HepG2 (cell line): Measurements from ENCODE around the gene REPIN1. TPM values are rescaled to one million over a fixed set of nuclear protein-coding genes. Genes with fewer than 3 reads are reported as not detected.

Experiments
- BCL3 ChIP-seq: sonication (generic); formaldehyde crosslinking; IDR thresholded peaks from 2 replicates; pipeline ENCODE4 v1.5.1; 2020; ENCODE audit warnings: mild to moderate bottlenecking, missing genetic modification reagents, moderate library complexity
- CHD2 ChIP-seq: IDR thresholded peaks from 2 replicates; pipeline ENCODE4 v1.6.1; 2011; ENCODE audit warnings: low read depth, low read length, improper control_type of control experiment
- FOXA3 ChIP-seq: IDR thresholded peaks from 2 replicates; pipeline ENCODE4 v1.6.1; 2016; ENCODE audit warnings: missing genetic modification reagents, missing compliant biosample characterization
- GATA4 ChIP-seq: sonication (generic); IDR thresholded peaks from 2 replicates; pipeline ENCODE4 v1.6.1; 2016; ENCODE audit warnings: antibody characterized with exemption, low read depth, borderline replicate concordance
- HDAC1 ChIP-seq: sonication (generic); formaldehyde crosslinking; IDR thresholded peaks from 2 replicates; pipeline ENCODE4 v1.5.1; 2020; ENCODE audit warnings: mild to moderate bottlenecking, missing genetic modification reagents
- JARID2 ChIP-seq: sonication (generic); formaldehyde crosslinking; IDR thresholded peaks from 2 replicates; pipeline ENCODE4 v1.8.1; 2023; ENCODE audit warnings: missing genetic modification reagents, inconsistent platforms; ENCODE audit not compliant: insufficient replicate concordance
- NR0B2 ChIP-seq: sonication (generic); formaldehyde crosslinking; IDR thresholded peaks from 2 replicates; pipeline ENCODE4 v1.4.0; 2020; ENCODE audit warnings: mild to moderate bottlenecking, missing genetic modification reagents
- NR2C2 ChIP-seq: sonication (generic); formaldehyde crosslinking; IDR thresholded peaks from 2 replicates; pipeline ENCODE4 v1.4.0; 2020; ENCODE audit warnings: missing genetic modification reagents, mild to moderate bottlenecking, moderate library complexity, borderline replicate concordance
- PITX1 ChIP-seq: sonication (generic); formaldehyde crosslinking; IDR thresholded peaks from 2 replicates; pipeline ENCODE4 v1.5.1; 2020; ENCODE audit warnings: mild to moderate bottlenecking, missing genetic modification reagents
- SETDB1 ChIP-seq: sonication (generic); formaldehyde crosslinking; IDR thresholded peaks from 2 replicates; pipeline ENCODE4 v1.5.1; 2020; ENCODE audit warnings: missing genetic modification reagents, mild to moderate bottlenecking, borderline replicate concordance
- TCF7 ChIP-seq: sonication (generic); IDR thresholded peaks from 2 replicates; pipeline ENCODE4 v1.6.1; 2016; ENCODE audit warnings: antibody characterized with exemption, low read depth
- ZBTB21 ChIP-seq: sonication (generic); formaldehyde crosslinking; IDR thresholded peaks from 2 replicates; pipeline ENCODE4 v1.4.0; 2020; ENCODE audit warnings: missing genetic modification reagents
- ZBTB38 ChIP-seq: sonication (generic); formaldehyde crosslinking; IDR thresholded peaks from 2 replicates; pipeline ENCODE4 v1.5.1; 2020; ENCODE audit warnings: mild to moderate bottlenecking, missing genetic modification reagents
- ZNF138 ChIP-seq: sonication (generic); formaldehyde crosslinking; IDR thresholded peaks from 2 replicates; pipeline ENCODE4 v1.5.0; 2020; ENCODE audit warnings: mild to moderate bottlenecking, low read depth, missing genetic modification reagents
- ZNF224 ChIP-seq: sonication (generic); formaldehyde crosslinking; IDR thresholded peaks from 2 replicates; pipeline ENCODE4 v1.5.0; 2020; ENCODE audit warnings: mild to moderate bottlenecking, missing genetic modification reagents
- ZNF276 ChIP-seq: sonication (generic); formaldehyde crosslinking; IDR thresholded peaks from 2 replicates; pipeline ENCODE4 v1.4.0; 2020; ENCODE audit warnings: mild to moderate bottlenecking, low read depth, missing genetic modification reagents
- ZNF430 ChIP-seq: sonication (generic); formaldehyde crosslinking; IDR thresholded peaks from 2 replicates; pipeline ENCODE4 v1.9.0; 2021; ENCODE audit warnings: mild to moderate bottlenecking, missing genetic modification reagents
- ZNF512B ChIP-seq: sonication (generic); formaldehyde crosslinking; IDR thresholded peaks from 2 replicates; pipeline ENCODE4 v1.5.1; 2020; ENCODE audit warnings: missing genetic modification reagents, mild to moderate bottlenecking, borderline replicate concordance
- ZNF567 ChIP-seq: sonication (generic); formaldehyde crosslinking; IDR thresholded peaks from 2 replicates; pipeline ENCODE4 v1.8.1; 2023; ENCODE audit warnings: mild to moderate bottlenecking, missing genetic modification reagents, borderline replicate concordance
- ZNF816 ChIP-seq: sonication (generic); formaldehyde crosslinking; IDR thresholded peaks from 2 replicates; pipeline ENCODE4 v1.8.0; 2022; ENCODE audit warnings: missing genetic modification reagents, mild to moderate bottlenecking, borderline replicate concordance
- polyA plus RNA-seq, 8 experiments: library from polyadenylated mRNA; depleted of rRNA in 3 of 8; stranded (reverse) in 7 of 8; unstranded in 1 of 8; fragments of >200 nt; fragmentation: Illumina TruSeq in 4 of 8; extraction: Trizol in 4 of 8; gene quantifications; 2 replicates each; pipeline versions ENCODE4 v1.2.1 to v1.2.3, GENCODE V29; 2011 to 2016; ENCODE audit warnings: low read depth in 4 of 8, missing spikeins in 1 of 8, mixed read lengths in 1 of 8; ENCODE audit not compliant: insufficient read depth in 1 of 8
- total RNA-seq, 5 experiments: library from RNA; depleted of rRNA; stranded (reverse); fragments of >200 nt; fragmentation: Illumina TruSeq; extraction: Trizol; gene quantifications; 2 replicates each; pipeline ENCODE4 v1.2.3, GENCODE V29; 2016; ENCODE audit warnings: low read depth in 1 of 5
- TF ChIP-seq, protein P1 (sequence below): sonication (generic); formaldehyde crosslinking; IDR thresholded peaks from 2 replicates; pipeline ENCODE4 v1.4.0; 2020; ENCODE audit warnings: missing genetic modification reagents

Gene REPIN1
- total and polyA plus RNA-seq, 2 of the 13 experiments (the other 11 are each of a cell fraction or from before 2014, with no cell fraction given): 69.9 to 108 TPM

DNA sequence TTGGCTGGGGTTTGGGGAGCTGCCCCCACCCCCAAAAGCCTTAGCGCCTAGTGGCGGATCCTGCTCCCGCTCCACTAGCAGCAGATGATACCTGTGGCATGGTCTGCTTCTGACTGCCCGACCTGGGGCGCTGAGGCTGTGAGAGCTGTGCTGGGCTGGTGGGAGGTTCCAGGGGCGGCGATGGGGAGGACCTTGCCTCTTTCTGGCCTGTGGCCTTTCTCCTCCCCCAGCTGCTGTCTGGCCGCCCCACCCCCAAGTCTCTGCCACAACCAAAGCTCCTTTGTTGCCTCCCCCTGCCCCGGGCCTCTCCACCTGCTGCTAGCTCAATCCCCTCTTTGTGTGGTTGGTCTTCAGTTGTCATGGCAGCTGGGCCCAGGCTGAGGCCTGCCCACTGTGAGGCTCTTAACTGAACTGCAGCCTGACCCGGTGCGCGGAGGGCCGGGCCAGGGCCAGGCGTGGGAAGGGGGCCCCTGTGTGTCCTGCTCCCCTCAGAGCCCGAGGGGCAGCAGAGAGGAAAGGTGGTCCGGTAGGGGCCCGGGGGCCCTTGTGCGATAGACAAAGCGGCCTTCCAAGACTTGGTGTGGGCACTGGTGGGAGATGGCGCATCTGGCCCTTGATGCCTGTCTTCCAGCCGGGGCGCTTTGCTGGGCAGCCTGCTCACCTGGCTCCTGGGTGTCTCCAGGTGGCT is 15.2 kb downstream of the REPIN1 start (continued):
- TF ChIP-seq ZNF276 (CRISPR knock-in tag) (no peak), JARID2 (CRISPR knock-in tag) (no peak), NR2C2 (CRISPR knock-in tag) (peak; percentile 63), ZNF430 (CRISPR knock-in tag) (no peak), SETDB1 (CRISPR knock-in tag) (no peak), ZNF567 (no peak), ZNF512B (CRISPR knock-in tag) (no peak), ZBTB38 (CRISPR knock-in tag) (peak; percentile 73), ZNF224 (no peak), ZNF138 (no peak), BCL3 (CRISPR knock-in tag) (no peak), NR0B2 (CRISPR knock-in tag) (no peak), GATA4 (peak; percentile 57; the same call in 1 of the 2 replicates), TCF7 (no peak), HDAC1 (peak; percentile 87; the same call in 1 of the 2 replicates), ZBTB21 (no peak), ZNF816 (CRISPR knock-in tag) (no peak), CHD2 (peak; percentile 48; the same call in 1 of the 2 replicates), PITX1 (CRISPR knock-in tag) (peak; percentile 74; the same call in 1 of the 2 replicates), FOXA3 (CRISPR knock-in tag) (peak; percentile 35)
- TF ChIP-seq, protein P1, sequence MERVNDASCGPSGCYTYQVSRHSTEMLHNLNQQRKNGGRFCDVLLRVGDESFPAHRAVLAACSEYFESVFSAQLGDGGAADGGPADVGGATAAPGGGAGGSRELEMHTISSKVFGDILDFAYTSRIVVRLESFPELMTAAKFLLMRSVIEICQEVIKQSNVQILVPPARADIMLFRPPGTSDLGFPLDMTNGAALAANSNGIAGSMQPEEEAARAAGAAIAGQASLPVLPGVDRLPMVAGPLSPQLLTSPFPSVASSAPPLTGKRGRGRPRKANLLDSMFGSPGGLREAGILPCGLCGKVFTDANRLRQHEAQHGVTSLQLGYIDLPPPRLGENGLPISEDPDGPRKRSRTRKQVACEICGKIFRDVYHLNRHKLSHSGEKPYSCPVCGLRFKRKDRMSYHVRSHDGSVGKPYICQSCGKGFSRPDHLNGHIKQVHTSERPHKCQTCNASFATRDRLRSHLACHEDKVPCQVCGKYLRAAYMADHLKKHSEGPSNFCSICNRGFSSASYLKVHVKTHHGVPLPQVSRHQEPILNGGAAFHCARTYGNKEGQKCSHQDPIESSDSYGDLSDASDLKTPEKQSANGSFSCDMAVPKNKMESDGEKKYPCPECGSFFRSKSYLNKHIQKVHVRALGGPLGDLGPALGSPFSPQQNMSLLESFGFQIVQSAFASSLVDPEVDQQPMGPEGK: peak; percentile 87
